Osteoblast (primary cell): ENCODE data around the gene SYDE1. TPM values are rescaled to one million over a fixed set of nuclear protein-coding genes. Genes with fewer than 3 reads are reported as not detected.

Experiments used
- DNase-seq: peaks from one replicate; pipeline ENCODE4 v3.0.0; 2011; ENCODE audit warnings: low spot score, mixed read lengths; ENCODE audit not compliant: insufficient read length; ENCODE audit errors: missing footprints
- H2AFZ ChIP-seq: 2 replicates; pipeline ENCODE4 v1.6.0; 2011; ENCODE audit warnings: mild to moderate bottlenecking, low read length
- H3K27ac ChIP-seq: 2 replicates; pipeline ENCODE4 v1.5.1; 2011; ENCODE audit warnings: mild to moderate bottlenecking, low read depth, low read length, moderate library complexity
- H3K27me3 ChIP-seq: 2 replicates; pipeline ENCODE4 v1.6.0; 2012; ENCODE audit warnings: mild to moderate bottlenecking, control low read depth, inconsistent platforms, low read length, moderate library complexity; ENCODE audit not compliant: insufficient read depth
- H3K36me3 ChIP-seq: 2 replicates; pipeline ENCODE4 v1.5.1; 2011; ENCODE audit warnings: mild to moderate bottlenecking, low read length, control low read depth, moderate library complexity; ENCODE audit not compliant: insufficient read depth
- H3K4me1 ChIP-seq: 2 replicates; pipeline ENCODE4 v1.5.1; 2011; ENCODE audit warnings: mild to moderate bottlenecking, low read length, control low read depth, moderate library complexity; ENCODE audit not compliant: insufficient read depth
- H3K4me2 ChIP-seq: 2 replicates; pipeline ENCODE4 v1.6.0; 2011; ENCODE audit warnings: mild to moderate bottlenecking, low read length; ENCODE audit not compliant: insufficient read depth
- H3K4me3 ChIP-seq: fragments of 200-600 bp; sonication (generic); 3 replicates; pipeline ENCODE4 v1.5.1; 2012; ENCODE audit warnings: mild to moderate bottlenecking, low read length, inconsistent platforms; ENCODE audit not compliant: insufficient read depth
- H3K79me2 ChIP-seq: 2 replicates; pipeline ENCODE4 v1.6.0; 2012; ENCODE audit warnings: mild to moderate bottlenecking, low read length, control low read depth, inconsistent platforms; ENCODE audit not compliant: insufficient read depth
- H3K9me3 ChIP-seq: 2 replicates; pipeline ENCODE4 v1.5.1; 2011; ENCODE audit warnings: low read depth, low read length, control low read depth
- H4K20me1 ChIP-seq: 2 replicates; pipeline ENCODE4 v1.6.0; 2012; ENCODE audit warnings: mild to moderate bottlenecking, low read length, control low read depth; ENCODE audit not compliant: insufficient read depth
- total RNA-seq: library from RNA; depleted of rRNA; stranded (reverse); fragments of >200 nt; gene quantifications from 2 replicates; pipeline ENCODE4 v1.2.3, GENCODE V29; 2012
- TF ChIP-seq, protein P1 (sequence below): IDR thresholded peaks from 2 replicates; pipeline ENCODE4 v1.5.1; 2011; ENCODE audit warnings: mild to moderate bottlenecking, low read depth, low read length, moderate library complexity; ENCODE audit errors: extremely low read depth

SYDE1 gene
- total RNA-seq, 1 donor, result 56.8 TPM

DNA sequence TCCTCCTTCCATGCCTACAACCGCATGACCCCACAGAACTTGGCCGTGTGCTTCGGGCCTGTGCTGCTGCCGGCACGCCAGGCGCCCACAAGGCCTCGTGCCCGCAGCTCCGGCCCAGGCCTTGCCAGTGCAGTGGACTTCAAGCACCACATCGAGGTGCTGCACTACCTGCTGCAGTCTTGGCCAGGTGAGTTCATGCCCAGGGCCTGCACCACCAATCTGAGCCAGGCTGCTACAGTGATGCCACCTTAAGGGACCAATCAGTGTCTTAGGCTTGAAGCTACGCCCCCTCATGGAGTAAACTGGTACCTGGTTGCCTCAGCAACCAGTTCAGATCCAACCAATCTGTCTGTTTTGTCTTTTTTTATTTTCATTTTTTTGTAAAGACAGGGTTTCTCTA is 5.2 kb downstream of the SYDE1 start:
- Histone ChIP-seq H3K4me2 (no peak overlapping the region), H3K36me3 (peaks cover 69% of the 10 kb centered on the region), H3K9me3 (no peaks in the 10 kb centered on the region), H3K4me3 (no peak overlapping the region), H3K27me3 (no peaks in the 10 kb centered on the region), H2AFZ (no peak overlapping the region), H3K4me1 (peaks cover 26% of the 10 kb centered on the region), H4K20me1 (peaks cover 23% of the 10 kb centered on the region), H3K79me2 (peaks cover 28% of the 10 kb centered on the region), H3K27ac (no peak overlapping the region)
- peak; percentile 83 for DNase-seq
- TF ChIP-seq, protein P1, sequence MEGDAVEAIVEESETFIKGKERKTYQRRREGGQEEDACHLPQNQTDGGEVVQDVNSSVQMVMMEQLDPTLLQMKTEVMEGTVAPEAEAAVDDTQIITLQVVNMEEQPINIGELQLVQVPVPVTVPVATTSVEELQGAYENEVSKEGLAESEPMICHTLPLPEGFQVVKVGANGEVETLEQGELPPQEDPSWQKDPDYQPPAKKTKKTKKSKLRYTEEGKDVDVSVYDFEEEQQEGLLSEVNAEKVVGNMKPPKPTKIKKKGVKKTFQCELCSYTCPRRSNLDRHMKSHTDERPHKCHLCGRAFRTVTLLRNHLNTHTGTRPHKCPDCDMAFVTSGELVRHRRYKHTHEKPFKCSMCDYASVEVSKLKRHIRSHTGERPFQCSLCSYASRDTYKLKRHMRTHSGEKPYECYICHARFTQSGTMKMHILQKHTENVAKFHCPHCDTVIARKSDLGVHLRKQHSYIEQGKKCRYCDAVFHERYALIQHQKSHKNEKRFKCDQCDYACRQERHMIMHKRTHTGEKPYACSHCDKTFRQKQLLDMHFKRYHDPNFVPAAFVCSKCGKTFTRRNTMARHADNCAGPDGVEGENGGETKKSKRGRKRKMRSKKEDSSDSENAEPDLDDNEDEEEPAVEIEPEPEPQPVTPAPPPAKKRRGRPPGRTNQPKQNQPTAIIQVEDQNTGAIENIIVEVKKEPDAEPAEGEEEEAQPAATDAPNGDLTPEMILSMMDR, result no peak

DNA sequence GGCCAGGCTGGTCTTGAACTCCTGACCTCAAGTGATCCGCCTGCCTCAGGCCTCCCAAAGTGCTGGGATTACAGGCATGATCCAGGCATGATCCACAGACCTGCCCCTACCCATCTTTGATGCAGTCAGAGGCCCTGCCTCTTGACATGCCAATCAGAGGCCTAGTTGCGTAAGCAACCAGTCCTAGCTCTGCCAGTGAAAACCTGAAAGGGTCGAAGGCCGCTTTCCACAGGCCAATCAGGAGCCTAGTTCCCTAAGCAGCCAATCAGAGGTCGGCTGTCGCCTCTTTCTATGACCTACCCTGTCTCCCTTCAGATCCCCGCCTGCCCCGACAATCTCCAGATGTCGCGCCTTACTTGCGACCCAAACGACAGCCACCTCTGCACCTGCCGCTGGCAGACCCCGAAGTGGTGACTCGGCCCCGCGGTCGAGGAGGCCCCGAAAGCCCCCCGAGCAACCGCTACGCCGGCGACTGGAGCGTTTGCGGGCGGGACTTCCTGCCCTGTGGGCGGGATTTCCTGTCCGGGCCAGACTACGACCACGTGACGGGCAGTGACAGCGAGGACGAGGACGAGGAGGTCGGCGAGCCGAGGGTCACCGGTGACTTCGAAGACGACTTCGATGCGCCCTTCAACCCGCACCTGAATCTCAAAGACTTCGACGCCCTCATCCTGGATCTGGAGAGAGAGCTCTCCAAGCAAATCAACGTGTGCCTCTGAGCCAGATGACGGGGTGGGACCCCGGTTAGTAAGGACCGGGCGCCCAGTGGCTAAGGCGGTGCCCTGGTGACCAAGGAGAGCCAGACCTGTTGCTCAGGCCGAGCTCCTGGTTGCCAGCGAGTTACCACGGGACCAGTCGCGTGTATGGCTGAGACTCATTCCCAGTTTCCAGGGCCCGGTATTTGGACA is 6.3 kb downstream of the SYDE1 start:
- H3K4me2 ChIP-seq, result no peak overlapping the region
- no peak overlapping the region for H3K4me3 ChIP-seq
- H3K27me3 ChIP-seq, result no peaks in the 10 kb centered on the region
- peaks cover 17% of the 10 kb centered on the region for H3K79me2 ChIP-seq
- H3K27ac ChIP-seq, result peak overlapping the region; percentile 56
- no peak overlapping the region for H2AFZ ChIP-seq
- TF ChIP-seq, protein P1, result no peak
- H3K36me3 ChIP-seq, result peaks cover 80% of the 10 kb centered on the region
- peaks cover 19% of the 10 kb centered on the region for H4K20me1 ChIP-seq
- no peaks in the 10 kb centered on the region for H3K9me3 ChIP-seq
- H3K4me1 ChIP-seq, result peaks cover 19% of the 10 kb centered on the region
- DNase-seq, result peak; percentile 76

DNA sequence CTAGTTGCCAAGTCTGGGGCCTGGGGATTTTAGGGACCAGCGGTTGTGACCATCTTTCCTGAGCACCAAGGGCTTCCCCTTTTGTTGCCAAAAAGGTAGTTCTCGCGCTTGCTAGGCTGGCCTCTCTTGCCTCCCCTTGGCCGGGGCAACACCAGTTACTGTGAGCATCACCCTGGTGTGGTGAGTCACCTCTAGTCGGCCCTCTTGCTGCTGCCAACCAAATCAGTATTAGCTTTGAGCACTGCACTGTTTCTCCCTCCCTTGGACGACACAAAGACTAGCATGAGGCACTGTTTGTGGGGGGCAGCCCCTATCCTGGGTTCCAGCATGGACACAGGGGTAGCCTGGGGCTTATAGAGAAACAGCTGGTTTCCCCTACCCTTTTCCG is 6.9 kb downstream of the SYDE1 start:
- H2AFZ ChIP-seq, result no peak overlapping the region
- H3K27ac ChIP-seq, result peak overlapping the region; percentile 56
- no peaks in the 10 kb centered on the region for H3K9me3 ChIP-seq
- peaks cover 15% of the 10 kb centered on the region for H3K4me1 ChIP-seq
- TF ChIP-seq, protein P1, result no peak
- H3K27me3 ChIP-seq, result no peaks in the 10 kb centered on the region
- peaks cover 85% of the 10 kb centered on the region for H3K36me3 ChIP-seq
- H3K79me2 ChIP-seq, result peaks cover 10% of the 10 kb centered on the region
- no peak overlapping the region for H3K4me3 ChIP-seq
- DNase-seq, result peak; percentile 99
- H4K20me1 ChIP-seq, result peaks cover 13% of the 10 kb centered on the region
- H3K4me2 ChIP-seq, result no peak overlapping the region

DNA sequence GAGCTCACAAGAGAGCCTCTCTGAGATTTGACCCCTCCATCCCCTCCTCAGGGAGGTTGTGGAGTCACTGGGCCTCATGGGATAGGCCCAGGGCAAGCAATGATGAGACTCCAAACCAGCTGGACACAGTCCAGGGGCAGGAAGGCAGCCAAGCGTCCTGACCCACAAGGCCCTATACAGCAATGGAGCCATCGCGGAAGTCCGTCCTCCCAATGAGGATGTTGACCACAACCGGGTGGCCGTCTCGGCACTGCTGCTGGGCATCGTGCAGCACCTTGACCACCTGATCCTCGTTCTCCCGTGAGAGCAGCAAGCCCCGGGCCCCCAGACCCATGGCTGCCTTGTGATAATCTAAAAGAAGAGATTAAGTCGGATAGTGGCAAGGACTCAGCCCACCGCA is 7.9 kb downstream of the SYDE1 start:
- H3K4me3 ChIP-seq, result no peak overlapping the region
- H3K79me2 ChIP-seq, result peaks cover 7% of the 10 kb centered on the region
- no peak overlapping the region for H3K4me2 ChIP-seq
- no peak overlapping the region for H2AFZ ChIP-seq
- peaks cover 85% of the 10 kb centered on the region for H3K36me3 ChIP-seq
- TF ChIP-seq, protein P1, result no peak
- no peaks in the 10 kb centered on the region for H3K9me3 ChIP-seq
- no peaks in the 10 kb centered on the region for H3K27me3 ChIP-seq
- peaks cover 15% of the 10 kb centered on the region for H3K4me1 ChIP-seq
- DNase-seq, result peak; percentile 97
- peaks cover 13% of the 10 kb centered on the region for H4K20me1 ChIP-seq
- peak overlapping the region; percentile 50 for H3K27ac ChIP-seq
